ENCODE results near the gene TXNDC5. TPM values are rescaled to one million over a fixed set of nuclear protein-coding genes. Genes with fewer than 3 reads are reported as not detected.

The TXNDC5 gene
- total RNA-seq, 2 experiments from 2014 or later, result 312 to 319 TPM

DNA sequence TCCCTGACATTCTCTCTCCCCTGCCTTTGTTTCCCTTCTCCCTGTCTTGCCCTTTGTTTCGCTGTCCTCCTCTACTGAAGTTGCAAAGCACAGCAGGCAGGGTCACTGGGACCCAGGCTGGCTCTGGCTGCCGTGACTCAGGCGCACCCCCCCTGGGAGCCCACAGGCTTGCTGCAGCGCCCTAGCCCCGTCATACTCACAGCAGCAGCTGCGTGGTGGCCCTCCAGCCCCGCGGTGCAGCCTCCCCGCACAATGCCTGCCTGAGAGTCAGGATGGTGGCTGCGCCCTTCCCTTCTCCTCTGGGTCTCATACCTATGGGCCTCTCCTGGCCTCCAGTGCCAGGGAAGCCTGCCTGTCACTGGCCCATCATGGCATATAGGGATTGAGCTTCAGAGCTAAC, 41.7 kb downstream of the TXNDC5 start:
- Histone ChIP-seq H3K9me3 (ENCODE audit: low read length) (0 out of 2 replicates have a peak, but pooled peaks cover 6% of the 10 kb centered on the region), H3K27ac (ENCODE audit: low read depth, low read length, poor library complexity, severe bottlenecking) (no peak overlapping the region), H3K79me2 (ENCODE audit: insufficient read depth, low read depth, low read length) (no peaks in the 10 kb centered on the region), H2AFZ (ENCODE audit: low read length) (no peak overlapping the region), H3K4me3 (ENCODE audit: low read depth, low read length, poor library complexity, severe bottlenecking) (no peak overlapping the region), H4K20me1 (ENCODE audit: insufficient read depth, low read length) (no peaks in the 10 kb centered on the region), H3K4me1 (ENCODE audit: insufficient read depth, low read length, poor library complexity, severe bottlenecking) (peaks cover 5% of the 10 kb centered on the region), H3K9me2 (ENCODE audit: insufficient read depth, low read length) (no peaks in the 10 kb centered on the region), H3K4me2 (ENCODE audit: low read length) (no peak overlapping the region), H3K36me3 (ENCODE audit: insufficient read depth, low read length) (no peaks in the 10 kb centered on the region)
- BruUV-seq (replicated peaks), result no TSS peak
- intact Hi-C loops (cut with micrococcal nuclease; ENCODE audit: unreplicated experiment), result no loop called here
- no peak for DNase-seq (ENCODE audit: low spot score)
- CTCF ChIA-PET (ENCODE audit: unreplicated experiment), result no interaction called here
- POLR2A ChIA-PET, result interaction anchor here (0.6 kb wide), 1 partner anchor 82 kb away, joined by 3 read pairs; no protein-coding TSS in a partner anchor
- TF ChIP-seq EZH2phosphoT487 (IDR thresholded peaks at IDR 0.05; ENCODE audit: borderline replicate concordance, low read depth, low read length), result no peak
- TF ChIP-seq, protein P1, sequence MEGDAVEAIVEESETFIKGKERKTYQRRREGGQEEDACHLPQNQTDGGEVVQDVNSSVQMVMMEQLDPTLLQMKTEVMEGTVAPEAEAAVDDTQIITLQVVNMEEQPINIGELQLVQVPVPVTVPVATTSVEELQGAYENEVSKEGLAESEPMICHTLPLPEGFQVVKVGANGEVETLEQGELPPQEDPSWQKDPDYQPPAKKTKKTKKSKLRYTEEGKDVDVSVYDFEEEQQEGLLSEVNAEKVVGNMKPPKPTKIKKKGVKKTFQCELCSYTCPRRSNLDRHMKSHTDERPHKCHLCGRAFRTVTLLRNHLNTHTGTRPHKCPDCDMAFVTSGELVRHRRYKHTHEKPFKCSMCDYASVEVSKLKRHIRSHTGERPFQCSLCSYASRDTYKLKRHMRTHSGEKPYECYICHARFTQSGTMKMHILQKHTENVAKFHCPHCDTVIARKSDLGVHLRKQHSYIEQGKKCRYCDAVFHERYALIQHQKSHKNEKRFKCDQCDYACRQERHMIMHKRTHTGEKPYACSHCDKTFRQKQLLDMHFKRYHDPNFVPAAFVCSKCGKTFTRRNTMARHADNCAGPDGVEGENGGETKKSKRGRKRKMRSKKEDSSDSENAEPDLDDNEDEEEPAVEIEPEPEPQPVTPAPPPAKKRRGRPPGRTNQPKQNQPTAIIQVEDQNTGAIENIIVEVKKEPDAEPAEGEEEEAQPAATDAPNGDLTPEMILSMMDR (conservative IDR thresholded peaks at IDR 0.05; ENCODE audit: low read length), result no peak

DNA sequence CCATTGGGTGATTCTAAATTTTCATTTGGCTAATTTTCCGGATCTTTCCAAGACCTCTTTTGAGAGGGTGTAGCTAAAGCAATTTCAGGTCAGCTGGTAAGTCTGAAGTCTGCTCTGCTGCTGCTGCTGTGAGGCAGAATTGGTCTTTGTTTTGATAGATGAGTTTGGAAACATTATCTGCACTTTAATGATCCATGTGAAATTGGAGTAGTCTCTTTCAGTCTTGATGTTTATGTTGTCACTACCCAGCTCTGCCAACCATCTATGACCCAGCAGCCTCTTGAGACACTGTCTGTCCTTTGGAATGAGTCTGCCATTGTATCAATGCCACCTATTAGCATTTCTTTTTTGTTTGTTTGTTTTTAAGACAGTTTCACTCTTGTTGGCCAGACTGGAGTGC, 44.1 kb downstream of the TXNDC5 start:
- Histone ChIP-seq H2AFZ (ENCODE audit: low read length) (no peak overlapping the region), H3K4me3 (ENCODE audit: low read depth, low read length, poor library complexity, severe bottlenecking) (no peak overlapping the region), H3K9me3 (ENCODE audit: low read length) (no peaks in the 10 kb centered on the region), H3K4me1 (ENCODE audit: insufficient read depth, low read length, poor library complexity, severe bottlenecking) (peaks cover 5% of the 10 kb centered on the region), H3K36me3 (ENCODE audit: insufficient read depth, low read length) (no peaks in the 10 kb centered on the region), H3K9me2 (ENCODE audit: insufficient read depth, low read length) (no peaks in the 10 kb centered on the region), H4K20me1 (ENCODE audit: insufficient read depth, low read length) (no peaks in the 10 kb centered on the region), H3K27ac (ENCODE audit: low read depth, low read length, poor library complexity, severe bottlenecking) (no peak overlapping the region), H3K79me2 (ENCODE audit: insufficient read depth, low read depth, low read length) (no peaks in the 10 kb centered on the region), H3K4me2 (ENCODE audit: low read length) (no peak overlapping the region)
- POLR2A ChIA-PET, result interaction anchor here (0.7 kb wide), 2 partner anchors 14 to 824 kb away, joined by 3 read pairs; no protein-coding TSS in a partner anchor
- CTCF ChIA-PET (ENCODE audit: unreplicated experiment), result no interaction called here
- DNase-seq (ENCODE audit: low spot score), result no peak
- no TSS peak for BruUV-seq (replicated peaks)
- intact Hi-C loops (cut with micrococcal nuclease; ENCODE audit: unreplicated experiment), result no loop called here
- no peak for TF ChIP-seq EZH2phosphoT487 (IDR thresholded peaks at IDR 0.05; ENCODE audit: borderline replicate concordance, low read depth, low read length)
- TF ChIP-seq, protein P1 (conservative IDR thresholded peaks at IDR 0.05; ENCODE audit: low read length), result no peak

DNA sequence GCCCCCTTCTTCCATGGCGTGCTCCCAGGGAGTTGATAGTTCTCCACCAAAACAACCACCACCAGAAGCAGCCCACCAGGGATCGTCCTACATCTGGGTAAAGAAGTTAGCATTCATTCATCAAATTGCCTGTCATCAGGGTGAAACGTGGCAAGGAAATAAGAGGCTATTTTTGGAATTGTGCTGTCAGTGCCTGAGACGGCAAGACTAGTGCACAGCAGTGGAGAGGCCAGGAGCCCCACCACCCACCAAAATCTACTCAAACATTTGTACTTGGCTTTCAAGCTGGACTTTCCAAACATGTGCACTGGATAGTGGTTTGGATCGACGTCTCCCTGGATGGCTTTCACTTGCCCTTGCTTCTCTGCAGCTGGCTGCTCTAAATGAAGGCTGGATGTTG, 44.8 kb downstream of the TXNDC5 start:
- CTCF ChIA-PET (ENCODE audit: unreplicated experiment), result no interaction called here
- Histone ChIP-seq H3K27ac (ENCODE audit: low read depth, low read length, poor library complexity, severe bottlenecking) (no peak overlapping the region), H3K4me3 (ENCODE audit: low read depth, low read length, poor library complexity, severe bottlenecking) (no peak overlapping the region), H3K9me3 (ENCODE audit: low read length) (no peaks in the 10 kb centered on the region), H3K4me2 (ENCODE audit: low read length) (no peak overlapping the region), H3K9me2 (ENCODE audit: insufficient read depth, low read length) (no peaks in the 10 kb centered on the region), H3K36me3 (ENCODE audit: insufficient read depth, low read length) (no peaks in the 10 kb centered on the region), H2AFZ (ENCODE audit: low read length) (no peak overlapping the region), H3K79me2 (ENCODE audit: insufficient read depth, low read depth, low read length) (no peaks in the 10 kb centered on the region), H4K20me1 (ENCODE audit: insufficient read depth, low read length) (no peaks in the 10 kb centered on the region), H3K4me1 (ENCODE audit: insufficient read depth, low read length, poor library complexity, severe bottlenecking) (peaks cover 5% of the 10 kb centered on the region)
- no TSS peak for BruUV-seq (replicated peaks)
- intact Hi-C loops (cut with micrococcal nuclease; ENCODE audit: unreplicated experiment), result no loop called here
- POLR2A ChIA-PET, result no interaction called here
- TF ChIP-seq, protein P1 (conservative IDR thresholded peaks at IDR 0.05; ENCODE audit: low read length), result no peak
- no peak for TF ChIP-seq EZH2phosphoT487 (IDR thresholded peaks at IDR 0.05; ENCODE audit: borderline replicate concordance, low read depth, low read length)
- no peak for DNase-seq (ENCODE audit: low spot score)

Measured in OCI-LY7 (cell line).